Right renal pelvis (tissue), 4 donors: ENCODE results near the gene RILPL1. TPM values are rescaled to one million over a fixed set of nuclear protein-coding genes. Genes with fewer than 3 reads are reported as not detected.
"Not testable (repeated sequence)": the region's sequence is repeated elsewhere in the genome, so short reads cannot be mapped to it uniquely, and the experiment has no call there.

ENCODE experiments used
- DNase-seq, 4 donors: peaks; one replicate each; pipeline ENCODE4 v3.0.0-alpha.2; 2013; ENCODE audit warnings: low read depth in 4 of 4, low spot score in 3 of 4, missing footprints in 1 of 4
- polyA plus RNA-seq, 4 donors: library from polyadenylated mRNA; unstranded; fragments of 120-200 nt; gene quantifications; one replicate each; pipeline ENCODE4 v1.2.1, GENCODE V29; 2013; ENCODE audit not compliant: insufficient read length in 4 of 4

RILPL1 gene
- 10 to 100 TPM; 16.1 to 18.4 (median 17.1) TPM for polyA plus RNA-seq

GRCh38 chr12:123533672-123534643 lies at the start of gene RILPL1:
Gene RILPL1, minus strand, starts transcription at chr12:123533719. Its CDS starts 237 bp downstream, at chr12:123533482.
- DNase-seq: no peak

GRCh38 chr12:123580772-123581171 lies 47.3 kb upstream of the RILPL1 start:
- DNase-seq: no peak

GRCh38 chr12:123578829-123579228 lies 45.3 kb upstream of the RILPL1 start:
- DNase-seq: not testable (repeated sequence)

GRCh38 chr12:123578243-123578642 lies 44.7 kb upstream of the RILPL1 start:
- no peak for DNase-seq

- no peak for DNase-seq
These were observed 43.1 kb upstream of the RILPL1 start for GRCh38 chr12:123576611-123577010.

GRCh38 chr12:123573870-123574269 lies 40.4 kb upstream of the RILPL1 start:
- no peak for DNase-seq

- DNase-seq: no peak
These were observed 38.9 kb upstream of the RILPL1 start for GRCh38 chr12:123572391-123572790.

GRCh38 chr12:123571343-123571813 lies 37.9 kb upstream of the RILPL1 start:
- DNase-seq: no peak

GRCh38 chr12:123559468-123559867 lies 25.9 kb upstream of the RILPL1 start:
- no peak for DNase-seq

GRCh38 chr12:123558487-123558886 lies 25.0 kb upstream of the RILPL1 start:
- not testable (repeated sequence) for DNase-seq

- DNase-seq: not testable (repeated sequence)
These were observed 21.3 kb upstream of the RILPL1 start for GRCh38 chr12:123554843-123555242.

GRCh38 chr12:123554136-123554535 lies 20.6 kb upstream of the RILPL1 start:
- not testable (repeated sequence) for DNase-seq

GRCh38 chr12:123550700-123551099 lies 17.2 kb upstream of the RILPL1 start:
- DNase-seq: no peak

GRCh38 chr12:123548107-123548506 lies 14.6 kb upstream of the RILPL1 start:
- no peak for DNase-seq

- no peak for DNase-seq
These were observed 12.8 kb upstream of the RILPL1 start for GRCh38 chr12:123546281-123546680.

- DNase-seq: no peak
These were observed 10.0 kb upstream of the RILPL1 start for GRCh38 chr12:123543541-123543940.

GRCh38 chr12:123540899-123541662 lies 7.6 kb upstream of the RILPL1 start:
- DNase-seq: no peak

GRCh38 chr12:123535952-123536351 lies 2.4 kb upstream of the RILPL1 start:
- DNase-seq: not testable (repeated sequence)

- DNase-seq: no peak
These were observed 490 bp downstream of the RILPL1 start for GRCh38 chr12:123532808-123533649.

- DNase-seq: no peak
These were observed 1.5 kb downstream of the RILPL1 start for GRCh38 chr12:123532019-123532418.
